HepG2 (cell line): ENCODE results near the gene AHSA1. TPM values are rescaled to one million over a fixed set of nuclear protein-coding genes. Genes with fewer than 3 reads are reported as not detected.

ENCODE experiments used
- E2F5 ChIP-seq: sonication (generic); formaldehyde crosslinking; conservative IDR thresholded peaks from 2 replicates; pipeline ENCODE4 v1.4.0; 2020; ENCODE audit warnings: missing genetic modification reagents
- FOSL2 ChIP-seq: sonication (generic); formaldehyde crosslinking; IDR thresholded peaks from 2 replicates; pipeline ENCODE4 v1.4.0; 2020; ENCODE audit warnings: missing genetic modification reagents
- RBFOX2 ChIP-seq: fragments of 200-400 bp; formaldehyde crosslinking; IDR thresholded peaks from 2 replicates; pipeline ENCODE4 v1.6.1; 2017; ENCODE audit warnings: low read depth, mild to moderate bottlenecking, low read length
- SMC3 ChIP-seq: IDR thresholded peaks from 2 replicates; pipeline ENCODE4 v1.6.1; 2011; ENCODE audit warnings: low read length, improper control_type of control experiment
- SRSF1 ChIP-seq: fragments of 200-400 bp; formaldehyde crosslinking; optimal IDR thresholded peaks from 2 replicates; pipeline ENCODE3; 2017; ENCODE audit warnings: mild to moderate bottlenecking, low read depth, low read length, moderate library complexity
- TEAD2 ChIP-seq: sonication (generic); formaldehyde crosslinking; IDR thresholded peaks from 2 replicates; pipeline ENCODE4 v1.9.0; 2021; ENCODE audit warnings: missing genetic modification reagents
- ZNF232 ChIP-seq: sonication (generic); formaldehyde crosslinking; IDR thresholded peaks from 2 replicates; pipeline ENCODE4 v1.4.0; 2020; ENCODE audit warnings: missing genetic modification reagents, borderline replicate concordance
- ZNF260 ChIP-seq: sonication (generic); formaldehyde crosslinking; IDR thresholded peaks from 2 replicates; pipeline ENCODE4 v1.4.0; 2020; ENCODE audit warnings: missing genetic modification reagents, low read depth, mild to moderate bottlenecking, borderline replicate concordance
- ZNF317 ChIP-seq: sonication (generic); formaldehyde crosslinking; IDR thresholded peaks from 2 replicates; pipeline ENCODE4 v1.5.0; 2020; ENCODE audit warnings: mild to moderate bottlenecking, missing genetic modification reagents
- ZNF552 ChIP-seq: sonication (generic); formaldehyde crosslinking; IDR thresholded peaks from 2 replicates; pipeline ENCODE4 v1.9.0; 2022; ENCODE audit warnings: missing genetic modification reagents, mild to moderate bottlenecking, borderline replicate concordance
- ZNF614 ChIP-seq: IDR thresholded peaks from 2 replicates; pipeline ENCODE4 v1.6.1; 2018; ENCODE audit warnings: missing biosample characterization, missing genetic modification reagents, inconsistent platforms, borderline replicate concordance
- ZNF709 ChIP-seq: sonication (generic); formaldehyde crosslinking; IDR thresholded peaks from 2 replicates; pipeline ENCODE4 v1.5.0; 2020; ENCODE audit warnings: mild to moderate bottlenecking, missing genetic modification reagents
- ZNF766 ChIP-seq: sonication (generic); formaldehyde crosslinking; IDR thresholded peaks from 2 replicates; pipeline ENCODE4 v1.5.0; 2020; ENCODE audit warnings: missing genetic modification reagents, borderline replicate concordance
- polyA plus RNA-seq, 8 experiments: library from polyadenylated mRNA; depleted of rRNA in 3 of 8; stranded (reverse) in 7 of 8; unstranded in 1 of 8; fragments of >200 nt; fragmentation: Illumina TruSeq in 4 of 8; extraction: Trizol in 4 of 8; gene quantifications; 2 replicates each; pipeline versions ENCODE4 v1.2.1 to v1.2.3, GENCODE V29; 2011 to 2016; ENCODE audit warnings: low read depth in 4 of 8, missing spikeins in 1 of 8, mixed read lengths in 1 of 8; ENCODE audit not compliant: insufficient read depth in 1 of 8
- total RNA-seq, 5 experiments: library from RNA; depleted of rRNA; stranded (reverse); fragments of >200 nt; fragmentation: Illumina TruSeq; extraction: Trizol; gene quantifications; 2 replicates each; pipeline ENCODE4 v1.2.3, GENCODE V29; 2016; ENCODE audit warnings: low read depth in 1 of 5
- TF ChIP-seq, protein P1 (sequence below): sonication (generic); formaldehyde crosslinking; IDR thresholded peaks from 2 replicates; pipeline ENCODE4 v1.4.0; 2020; ENCODE audit warnings: missing genetic modification reagents, borderline replicate concordance
- TF ChIP-seq, protein P2 (sequence below): sonication (generic); formaldehyde crosslinking; IDR thresholded peaks from 2 replicates; pipeline ENCODE4 v1.8.1; 2023; ENCODE audit warnings: mild to moderate bottlenecking, inconsistent platforms, moderate library complexity, missing genetic modification reagents, borderline replicate concordance
- TF ChIP-seq, protein P3 (sequence below): sonication (generic); formaldehyde crosslinking; IDR thresholded peaks from 2 replicates; pipeline ENCODE4 v1.4.0; 2020; ENCODE audit warnings: missing genetic modification reagents
- TF ChIP-seq, protein P4 (sequence below): sonication (generic); formaldehyde crosslinking; conservative IDR thresholded peaks from 2 replicates; pipeline ENCODE4 v1.8.0; 2022; ENCODE audit warnings: mild to moderate bottlenecking, moderate library complexity, missing genetic modification reagents

The AHSA1 gene
- total and polyA plus RNA-seq, 2 of the 13 experiments (the other 11 are each of a cell fraction or from before 2014, with no cell fraction given) = 113 to 241 TPM

DNA sequence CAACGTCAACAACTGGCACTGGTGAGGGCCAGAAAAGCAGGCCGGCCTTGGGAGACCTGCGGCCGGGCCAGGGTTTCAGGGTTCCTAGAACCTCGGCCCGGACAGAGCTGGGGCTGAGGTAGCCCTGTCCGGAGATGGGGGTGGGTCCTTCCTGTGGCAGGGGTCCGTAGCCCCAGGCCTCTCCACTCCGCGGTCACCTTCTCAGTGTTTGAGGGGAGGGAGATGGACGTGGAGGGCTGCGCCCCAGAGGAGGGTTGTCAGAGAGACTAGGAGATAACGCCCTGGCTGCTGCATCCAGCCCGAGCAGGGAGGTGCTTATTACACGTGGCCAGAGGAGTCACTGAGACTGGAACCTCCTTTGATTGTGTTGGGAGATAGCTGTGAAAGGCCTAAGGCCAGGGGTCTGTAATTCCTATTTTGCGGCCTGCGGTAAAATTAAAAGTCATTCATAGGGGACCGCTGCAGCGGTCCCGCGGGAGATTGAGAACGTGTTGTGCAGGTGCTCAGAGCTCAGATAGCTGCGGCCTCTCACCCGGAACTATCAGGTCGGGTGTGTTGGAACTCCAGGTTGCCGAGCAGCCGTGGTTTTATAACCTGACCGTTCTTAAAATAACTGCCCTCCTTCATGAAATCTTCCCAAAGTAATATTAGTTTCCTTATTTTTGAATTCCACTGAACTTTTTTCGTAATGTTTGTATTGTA, 507 bp downstream of the AHSA1 start (continued):
- TF ChIP-seq FOSL2 (peak; percentile 2; the same call in 1 of the 2 replicates), ZNF260 (CRISPR knock-in tag) (no peak), TEAD2 (CRISPR knock-in tag) (no peak), ZNF614 (CRISPR knock-in tag) (0 out of 2 replicates have a peak, but pooled peaks have one; percentile 15), RBFOX2 (0 out of 2 replicates have a peak, but pooled peaks have one; percentile 9), ZNF552 (peak; percentile 28; the same call in 1 of the 2 replicates), SRSF1 (no peak), E2F5 (CRISPR knock-in tag) (no peak), ZNF709 (CRISPR knock-in tag) (no peak), ZNF766 (CRISPR knock-in tag) (no peak), SMC3 (no peak), ZNF232 (0 out of 2 replicates have a peak, but pooled peaks have one; percentile 10), ZNF317 (CRISPR knock-in tag) (no peak)
- TF ChIP-seq, protein P1, sequence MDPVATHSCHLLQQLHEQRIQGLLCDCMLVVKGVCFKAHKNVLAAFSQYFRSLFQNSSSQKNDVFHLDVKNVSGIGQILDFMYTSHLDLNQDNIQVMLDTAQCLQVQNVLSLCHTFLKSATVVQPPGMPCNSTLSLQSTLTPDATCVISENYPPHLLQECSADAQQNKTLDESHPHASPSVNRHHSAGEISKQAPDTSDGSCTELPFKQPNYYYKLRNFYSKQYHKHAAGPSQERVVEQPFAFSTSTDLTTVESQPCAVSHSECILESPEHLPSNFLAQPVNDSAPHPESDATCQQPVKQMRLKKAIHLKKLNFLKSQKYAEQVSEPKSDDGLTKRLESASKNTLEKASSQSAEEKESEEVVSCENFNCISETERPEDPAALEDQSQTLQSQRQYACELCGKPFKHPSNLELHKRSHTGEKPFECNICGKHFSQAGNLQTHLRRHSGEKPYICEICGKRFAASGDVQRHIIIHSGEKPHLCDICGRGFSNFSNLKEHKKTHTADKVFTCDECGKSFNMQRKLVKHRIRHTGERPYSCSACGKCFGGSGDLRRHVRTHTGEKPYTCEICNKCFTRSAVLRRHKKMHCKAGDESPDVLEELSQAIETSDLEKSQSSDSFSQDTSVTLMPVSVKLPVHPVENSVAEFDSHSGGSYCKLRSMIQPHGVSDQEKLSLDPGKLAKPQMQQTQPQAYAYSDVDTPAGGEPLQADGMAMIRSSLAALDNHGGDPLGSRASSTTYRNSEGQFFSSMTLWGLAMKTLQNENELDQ = no peak
- TF ChIP-seq, protein P2, sequence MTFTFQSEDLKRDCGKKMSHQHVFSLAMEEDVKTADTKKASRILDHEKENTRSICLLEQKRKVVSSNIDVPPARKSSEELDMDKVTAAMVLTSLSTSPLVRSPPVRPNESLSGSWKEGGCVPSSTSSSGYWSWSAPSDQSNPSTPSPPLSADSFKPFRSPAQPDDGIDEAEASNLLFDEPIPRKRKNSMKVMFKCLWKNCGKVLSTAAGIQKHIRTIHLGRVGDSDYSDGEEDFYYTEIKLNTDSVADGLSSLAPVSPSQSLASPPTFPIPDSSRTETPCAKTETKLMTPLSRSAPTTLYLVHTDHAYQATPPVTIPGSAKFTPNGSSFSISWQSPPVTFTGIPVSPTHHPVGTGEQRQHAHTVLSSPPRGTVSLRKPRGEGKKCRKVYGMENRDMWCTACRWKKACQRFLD (CRISPR knock-in tag) = no peak
- TF ChIP-seq, protein P3, sequence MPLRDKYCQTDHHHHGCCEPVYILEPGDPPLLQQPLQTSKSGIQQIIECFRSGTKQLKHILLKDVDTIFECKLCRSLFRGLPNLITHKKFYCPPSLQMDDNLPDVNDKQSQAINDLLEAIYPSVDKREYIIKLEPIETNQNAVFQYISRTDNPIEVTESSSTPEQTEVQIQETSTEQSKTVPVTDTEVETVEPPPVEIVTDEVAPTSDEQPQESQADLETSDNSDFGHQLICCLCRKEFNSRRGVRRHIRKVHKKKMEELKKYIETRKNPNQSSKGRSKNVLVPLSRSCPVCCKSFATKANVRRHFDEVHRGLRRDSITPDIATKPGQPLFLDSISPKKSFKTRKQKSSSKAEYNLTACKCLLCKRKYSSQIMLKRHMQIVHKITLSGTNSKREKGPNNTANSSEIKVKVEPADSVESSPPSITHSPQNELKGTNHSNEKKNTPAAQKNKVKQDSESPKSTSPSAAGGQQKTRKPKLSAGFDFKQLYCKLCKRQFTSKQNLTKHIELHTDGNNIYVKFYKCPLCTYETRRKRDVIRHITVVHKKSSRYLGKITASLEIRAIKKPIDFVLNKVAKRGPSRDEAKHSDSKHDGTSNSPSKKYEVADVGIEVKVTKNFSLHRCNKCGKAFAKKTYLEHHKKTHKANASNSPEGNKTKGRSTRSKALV = no peak
- TF ChIP-seq, protein P4, sequence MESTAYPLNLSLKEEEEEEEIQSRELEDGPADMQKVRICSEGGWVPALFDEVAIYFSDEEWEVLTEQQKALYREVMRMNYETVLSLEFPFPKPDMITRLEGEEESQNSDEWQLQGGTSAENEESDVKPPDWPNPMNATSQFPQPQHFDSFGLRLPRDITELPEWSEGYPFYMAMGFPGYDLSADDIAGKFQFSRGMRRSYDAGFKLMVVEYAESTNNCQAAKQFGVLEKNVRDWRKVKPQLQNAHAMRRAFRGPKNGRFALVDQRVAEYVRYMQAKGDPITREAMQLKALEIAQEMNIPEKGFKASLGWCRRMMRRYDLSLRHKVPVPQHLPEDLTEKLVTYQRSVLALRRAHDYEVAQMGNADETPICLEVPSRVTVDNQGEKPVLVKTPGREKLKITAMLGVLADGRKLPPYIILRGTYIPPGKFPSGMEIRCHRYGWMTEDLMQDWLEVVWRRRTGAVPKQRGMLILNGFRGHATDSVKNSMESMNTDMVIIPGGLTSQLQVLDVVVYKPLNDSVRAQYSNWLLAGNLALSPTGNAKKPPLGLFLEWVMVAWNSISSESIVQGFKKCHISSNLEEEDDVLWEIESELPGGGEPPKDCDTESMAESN = 0 out of 2 replicates have a peak, but pooled peaks have one; percentile 25
